GM23248 (cell line): ENCODE results near the gene LYVE1.

ENCODE experiments used
- EZH2 ChIP-seq: fragments of 200-600 bp; sonication (generic); IDR thresholded peaks from 2 replicates; pipeline ENCODE4 v1.6.1; 2018; ENCODE audit warnings: antibody characterized with exemption, mild to moderate bottlenecking; ENCODE audit not compliant: insufficient read depth, poor library complexity, severe bottlenecking
- EZH2phosphoT487 ChIP-seq: fragments of 200-600 bp; sonication (generic); IDR thresholded peaks from 2 replicates; pipeline ENCODE4 v1.6.1; 2018; ENCODE audit warnings: antibody characterized with exemption, moderate library complexity, mild to moderate bottlenecking, low read depth; ENCODE audit not compliant: insufficient read depth

DNA sequence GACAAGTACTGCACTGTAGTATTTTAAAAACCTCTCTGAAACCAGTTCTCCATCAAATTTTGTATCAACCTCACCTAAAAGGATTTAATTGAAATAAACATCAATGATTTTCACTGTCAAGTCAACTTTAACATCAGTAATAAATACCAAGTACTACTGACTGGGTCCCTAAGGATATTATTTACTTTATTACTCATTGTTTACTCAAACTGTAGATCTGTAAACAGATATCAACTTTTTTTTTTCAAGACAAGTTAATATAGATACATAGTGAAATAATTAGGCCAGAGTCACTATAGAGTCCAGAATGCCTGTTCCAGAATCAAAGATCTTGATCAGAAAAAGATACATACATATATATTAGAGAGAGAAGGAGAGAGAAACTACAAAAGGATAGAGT is 29.1 kb downstream of the LYVE1 start:
- no peak for TF ChIP-seq EZH2phosphoT487
- no peak for TF ChIP-seq EZH2
